ENCODE data around the gene CXCL13. TPM values are rescaled to one million over a fixed set of nuclear protein-coding genes. Genes with fewer than 3 reads are reported as not detected.
A peak's percentile ranks its signal among the peaks of the same experiment; 100 is the strongest.

The CXCL13 gene
- total and polyA plus RNA-seq, 2 of the 8 experiments (the other 6 are each of a cell fraction or from before 2014, with no cell fraction given): not detected

- Histone ChIP-seq H3K18ac (ENCODE audit: extremely low read depth, low read length) (no peak overlapping the region), H4K5ac (ENCODE audit: insufficient read length, low read depth, low read length) (no peak overlapping the region), H2BK12ac (ENCODE audit: low read depth, low read length) (no peak overlapping the region), H3K9me3 (ENCODE audit: insufficient read depth in 2 of 2, low read depth in 1 of 2, low read length in 1 of 2) (no peaks in the 10 kb centered on the region), H4K8ac (ENCODE audit: extremely low read depth, insufficient read depth, low read length) (no peak overlapping the region), H2AFZ (ENCODE audit: low read length) (no peak overlapping the region), H2BK20ac (ENCODE audit: low read length) (no peak overlapping the region), H3K27me3 (replicated peaks in 1 of 4; ENCODE audit: control insufficient read depth in 3 of 4, extremely low read depth in 1 of 4, insufficient read depth in 3 of 4, low read length in 3 of 4) (no peaks in the 10 kb centered on the region; a peak in 1 of 7 replicates), H3K79me1 (ENCODE audit: low read depth, low read length) (no peaks in the 10 kb centered on the region), H4K91ac (replicated peaks; ENCODE audit: insufficient read length, low read length) (no peak overlapping the region), H3K23ac (ENCODE audit: insufficient read length) (no peak overlapping the region), H3K79me2 (ENCODE audit: control insufficient read depth in 1 of 2, insufficient read depth in 2 of 2, low read length in 2 of 2) (no peaks in the 10 kb centered on the region), H2BK5ac (ENCODE audit: low read depth, low read length) (no peak overlapping the region), H3K4ac (replicated peaks; ENCODE audit: insufficient read length, low read depth, low read length) (no peak overlapping the region), H3K14ac (ENCODE audit: insufficient read length) (no peak overlapping the region), H3K56ac (replicated peaks; ENCODE audit: insufficient read length, low read depth, low read length) (no peak overlapping the region), H3K36me3 (ENCODE audit: control insufficient read depth in 2 of 4, insufficient read depth in 4 of 4, low read length in 3 of 4) (no peaks in the 10 kb centered on the region), H3K9ac (replicated peaks in 1 of 4; ENCODE audit: extremely low read depth in 1 of 4, low read depth in 3 of 4, low read length in 3 of 4) (no peak overlapping the region), H3K4me3 (ENCODE audit: extremely low read depth in 1 of 4, insufficient read depth in 2 of 4, low read depth in 3 of 4, low read length in 4 of 4) (no peak overlapping the region), H3K4me1 (replicated peaks in 1 of 4; ENCODE audit: control insufficient read depth in 3 of 4, insufficient read depth in 4 of 4, low read length in 3 of 4) (no peaks in the 10 kb centered on the region), H2BK15ac (ENCODE audit: low read length) (no peak overlapping the region), H4K20me1 (replicated peaks in 1 of 2; ENCODE audit: control insufficient read depth in 1 of 2, insufficient read depth in 2 of 2, low read length in 2 of 2) (no peaks in the 10 kb centered on the region), H2AK5ac (ENCODE audit: low read depth, low read length) (no peak overlapping the region), H3K4me2 (ENCODE audit: insufficient read depth in 1 of 2, low read depth in 2 of 2, low read length in 2 of 2) (no peak overlapping the region), H3K23me2 (ENCODE audit: low read depth, low read length) (no peaks in the 10 kb centered on the region; the same call in 1 of the 2 replicates), H2BK120ac (replicated peaks; ENCODE audit: low read depth, low read length) (no peak overlapping the region), H3K27ac (ENCODE audit: low read depth, low read length) (no peak overlapping the region)
- FAIRE-seq (peak; percentile 95), DNase-seq (ENCODE audit: low read depth in 1 of 2, low spot score in 2 of 2) (no peak)
- ChIA-PET CTCF (ENCODE audit: partially characterized antibody) (interaction anchor here (0.6 to 11.6 kb wide), 48 partner anchors 9 to 1571 kb away, joined by 3 to 200 read pairs (median 4); no protein-coding TSS in a partner anchor), POLR2A (ENCODE audit: partially characterized antibody) (no interaction called here)
- WGBS, 2 experiments (ENCODE audit: extremely low coverage in 1 of 2, insufficient coverage in 1 of 2, insufficient read length in 1 of 2, insufficient replicate concordance in 2 of 2, low coverage in 1 of 2, low lambda C conversion rate in 2 of 2, missing lambda C conversion rate in 1 of 2): 48% methylated on average over 6 of the region's 6 CpGs; no CpG with 5 or more reads in 1 of the 2 experiments
- TF ChIP-seq KDM5A (IDR thresholded peaks at IDR 0.05; ENCODE audit: low read length) (no peak), TCF12 (IDR thresholded peaks at IDR 0.05; ENCODE audit: low read depth, low read length) (no peak), RAD21 (IDR thresholded peaks at IDR 0.05 in 1 of 2, conservative IDR thresholded peaks at IDR 0.05 in 1 of 2; ENCODE audit: low read depth in 2 of 2, low read length in 2 of 2) (peak; percentile 69 to 77)
- TF ChIP-seq, protein P1, sequence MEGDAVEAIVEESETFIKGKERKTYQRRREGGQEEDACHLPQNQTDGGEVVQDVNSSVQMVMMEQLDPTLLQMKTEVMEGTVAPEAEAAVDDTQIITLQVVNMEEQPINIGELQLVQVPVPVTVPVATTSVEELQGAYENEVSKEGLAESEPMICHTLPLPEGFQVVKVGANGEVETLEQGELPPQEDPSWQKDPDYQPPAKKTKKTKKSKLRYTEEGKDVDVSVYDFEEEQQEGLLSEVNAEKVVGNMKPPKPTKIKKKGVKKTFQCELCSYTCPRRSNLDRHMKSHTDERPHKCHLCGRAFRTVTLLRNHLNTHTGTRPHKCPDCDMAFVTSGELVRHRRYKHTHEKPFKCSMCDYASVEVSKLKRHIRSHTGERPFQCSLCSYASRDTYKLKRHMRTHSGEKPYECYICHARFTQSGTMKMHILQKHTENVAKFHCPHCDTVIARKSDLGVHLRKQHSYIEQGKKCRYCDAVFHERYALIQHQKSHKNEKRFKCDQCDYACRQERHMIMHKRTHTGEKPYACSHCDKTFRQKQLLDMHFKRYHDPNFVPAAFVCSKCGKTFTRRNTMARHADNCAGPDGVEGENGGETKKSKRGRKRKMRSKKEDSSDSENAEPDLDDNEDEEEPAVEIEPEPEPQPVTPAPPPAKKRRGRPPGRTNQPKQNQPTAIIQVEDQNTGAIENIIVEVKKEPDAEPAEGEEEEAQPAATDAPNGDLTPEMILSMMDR (IDR thresholded peaks at IDR 0.05; ENCODE audit: control extremely low read depth in 1 of 3, insufficient read depth in 1 of 3, low read depth in 1 of 3, low read length in 3 of 3): peak; percentile 10 to 88 (median 80)
Observed at GRCh38 chr4:77600521-77601451, 4.8 kb upstream of the CXCL13 start.

All from H1 (cell line).